Activated T-helper 2 cell treated with anti-CD3 and anti-CD28 coated beads, Interferon-gamma antibody, Interleukin-2, Interleukin-4, amounts not matched to agents 10 μg/mL and 5 μg/mL and 100 μg/mL, durations not matched to agents 14 hours and 24 hours and 36 hours (primary cell): ENCODE results near the gene BFSP2. TPM values are rescaled to one million over a fixed set of nuclear protein-coding genes. Genes with fewer than 3 reads are reported as not detected.

Experiments used
- DNase-seq: peaks from one replicate; pipeline ENCODE4 v3.0.0; 2021; ENCODE audit warnings: low spot score
- H3K27ac Mint-ChIP-seq: one replicate; pipeline ENCODE4 v1.8.0; 2021; ENCODE audit warnings: mixed read lengths
- H3K27me3 Mint-ChIP-seq: one replicate; pipeline ENCODE4 v1.8.0; 2021; ENCODE audit warnings: low read depth, mixed read lengths
- H3K36me3 Mint-ChIP-seq: one replicate; pipeline ENCODE4 v1.8.0; 2021; ENCODE audit warnings: low read depth, mixed read lengths
- H3K4me1 Mint-ChIP-seq: one replicate; pipeline ENCODE4 v1.8.0; 2021; ENCODE audit warnings: low read depth, mixed read lengths
- H3K4me3 Mint-ChIP-seq: one replicate; pipeline ENCODE4 v1.8.0; 2021; ENCODE audit warnings: low read depth, mild to moderate bottlenecking, moderate library complexity, mixed read lengths
- H3K9me3 Mint-ChIP-seq: one replicate; pipeline ENCODE4 v1.8.0; 2021; ENCODE audit warnings: mixed read lengths
- intact Hi-C: fragments of 100-400 bp; cut with micrococcal nuclease; formaldehyde crosslinking; loops from one replicate; pipeline ENCODE4 v1.15.1; 2023
- total RNA-seq: library from RNA; stranded (reverse); gene quantifications from 2 replicates; pipeline ENCODE4 v1.2.3, GENCODE V29; 2022

Gene BFSP2
- total RNA-seq, 1 donor from 2014 or later, result not detected

DNA sequence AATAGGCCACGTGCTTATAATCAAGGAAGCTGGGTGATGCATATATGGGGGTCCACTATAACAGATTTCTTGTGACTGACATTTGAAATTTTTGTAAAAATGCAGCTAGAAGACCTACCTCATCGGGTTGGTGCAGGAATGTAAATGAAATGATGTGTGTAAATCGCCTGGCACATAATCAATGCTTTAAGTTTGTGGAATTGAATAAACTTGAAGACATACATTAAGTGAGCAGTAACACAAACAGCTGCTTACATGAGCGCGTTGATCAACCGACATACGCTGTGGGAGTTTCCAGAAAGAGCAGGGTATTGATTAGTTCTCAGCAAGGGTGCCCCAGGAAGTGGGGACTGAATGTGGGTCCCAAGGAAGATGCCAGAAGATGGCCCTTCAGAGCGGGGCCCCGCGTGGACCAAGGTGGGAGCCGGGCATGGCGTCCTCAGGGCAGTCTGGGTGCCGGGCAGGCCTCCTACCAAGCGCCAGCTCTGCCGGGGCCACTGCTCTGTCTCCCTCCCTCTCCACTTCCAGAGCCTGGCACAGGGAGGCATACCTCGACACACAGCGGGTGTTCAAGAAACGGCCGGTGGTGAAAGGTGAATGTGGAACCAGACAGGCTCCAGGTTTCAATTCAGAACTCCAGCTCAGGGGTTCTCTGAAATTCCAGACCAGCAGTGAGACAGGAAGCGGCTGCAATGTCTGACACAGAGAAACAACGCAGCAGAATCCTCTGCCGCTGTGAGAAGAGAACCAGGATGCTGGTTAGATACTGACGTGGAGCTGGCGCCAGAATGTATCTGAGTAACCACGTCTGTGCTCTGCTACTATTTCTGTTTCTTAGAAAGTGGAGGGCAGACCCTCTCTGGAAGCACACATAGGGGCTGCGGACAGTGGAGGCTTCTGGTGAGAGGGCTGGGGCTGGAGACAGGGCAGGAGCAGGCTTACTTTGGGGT, 12.6 kb downstream of the BFSP2 start:
- H3K27me3 Mint-ChIP-seq, result peaks cover 15% of the 10 kb centered on the region
- peaks cover 6% of the 10 kb centered on the region for H3K4me1 Mint-ChIP-seq
- no peaks in the 10 kb centered on the region for H3K9me3 Mint-ChIP-seq
- H3K4me3 Mint-ChIP-seq, result no peak overlapping the region
- no peak overlapping the region for H3K27ac Mint-ChIP-seq
- H3K36me3 Mint-ChIP-seq, result no peaks in the 10 kb centered on the region
- intact Hi-C loops, result no loop called here
- no peak for DNase-seq

GRCh38 chr3:133413161-133414020, 13.5 kb downstream of the BFSP2 start:
- no peaks in the 10 kb centered on the region for H3K36me3 Mint-ChIP-seq
- peaks cover 6% of the 10 kb centered on the region for H3K4me1 Mint-ChIP-seq
- H3K9me3 Mint-ChIP-seq, result no peaks in the 10 kb centered on the region
- DNase-seq, result no peak
- H3K27me3 Mint-ChIP-seq, result peaks cover 15% of the 10 kb centered on the region
- intact Hi-C loops, result no loop called here
- peak overlapping the region; percentile 5 for H3K27ac Mint-ChIP-seq
- H3K4me3 Mint-ChIP-seq, result no peak overlapping the region

DNA sequence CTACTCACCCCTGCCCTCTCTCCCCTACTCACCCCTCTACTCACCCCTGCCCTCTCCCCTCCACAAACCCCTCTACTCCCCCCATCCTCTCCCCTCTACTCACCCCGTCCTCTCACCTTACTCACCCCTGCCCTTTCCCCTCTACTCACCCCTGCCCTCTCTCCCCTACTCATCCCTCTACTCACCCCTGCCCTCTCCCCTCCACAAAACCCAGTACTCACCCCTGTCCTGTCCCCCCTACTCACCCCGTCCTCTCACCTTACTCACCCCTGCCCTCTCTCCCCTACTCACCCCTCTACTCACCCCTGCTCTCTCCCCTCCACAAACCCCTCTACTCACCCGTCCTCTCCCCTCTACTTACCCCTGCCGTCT, 14.2 kb downstream of the BFSP2 start:
- no peak overlapping the region for H3K4me3 Mint-ChIP-seq
- H3K4me1 Mint-ChIP-seq, result peaks cover 6% of the 10 kb centered on the region
- no peak for DNase-seq
- intact Hi-C loops, result no loop called here
- no peaks in the 10 kb centered on the region for H3K36me3 Mint-ChIP-seq
- H3K27me3 Mint-ChIP-seq, result peaks cover 12% of the 10 kb centered on the region
- no peaks in the 10 kb centered on the region for H3K9me3 Mint-ChIP-seq
- H3K27ac Mint-ChIP-seq, result no peak overlapping the region

- intact Hi-C loops, result no loop called here
- H3K27ac Mint-ChIP-seq, result no peak overlapping the region
- H3K36me3 Mint-ChIP-seq, result no peaks in the 10 kb centered on the region
- peaks cover 3% of the 10 kb centered on the region for H3K4me1 Mint-ChIP-seq
- H3K4me3 Mint-ChIP-seq, result no peak overlapping the region
- H3K27me3 Mint-ChIP-seq, result peaks cover 5% of the 10 kb centered on the region
- no peaks in the 10 kb centered on the region for H3K9me3 Mint-ChIP-seq
- DNase-seq, result no peak
Measured at GRCh38 chr3:133418361-133418760, 18.5 kb downstream of the BFSP2 start.

DNA sequence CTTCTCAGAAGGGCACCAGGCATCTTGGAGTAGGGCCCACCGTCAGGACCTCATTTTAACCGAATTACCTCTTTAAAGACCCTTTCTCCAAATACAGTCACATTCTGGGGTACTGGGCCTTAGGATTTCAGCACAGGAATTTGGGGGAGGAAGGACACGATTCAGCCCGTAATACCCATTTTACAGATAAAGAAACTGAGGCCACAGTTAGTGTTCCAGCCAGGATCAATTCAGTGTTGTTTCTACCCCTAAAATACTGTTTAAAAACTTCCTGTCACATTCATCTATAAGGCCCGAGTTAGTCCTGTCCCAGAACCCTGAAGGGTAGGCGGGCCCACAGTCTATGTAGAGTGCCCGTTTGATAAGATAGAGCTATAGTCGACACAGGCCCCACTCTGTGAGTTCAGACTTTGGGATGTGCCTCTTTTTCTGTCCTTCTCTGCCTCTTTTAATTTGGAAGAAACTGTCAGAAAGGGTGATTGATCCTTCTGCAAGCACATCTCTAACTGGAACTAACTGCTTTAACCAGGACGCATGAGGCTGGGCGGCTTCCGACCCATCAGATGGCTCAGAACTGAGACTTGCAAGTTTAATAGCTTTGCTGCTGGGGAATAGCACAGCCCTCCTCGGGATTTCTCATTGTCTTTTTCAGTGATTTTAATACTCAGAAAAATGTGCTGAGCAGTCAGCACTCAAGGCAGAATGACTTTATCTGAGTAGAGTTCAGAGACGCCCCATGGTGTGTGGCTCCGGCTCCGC, 19.5 kb downstream of the BFSP2 start:
- no peak for DNase-seq
- no peak overlapping the region for H3K27ac Mint-ChIP-seq
- peaks cover 3% of the 10 kb centered on the region for H3K4me1 Mint-ChIP-seq
- H3K27me3 Mint-ChIP-seq, result peaks cover 5% of the 10 kb centered on the region
- intact Hi-C loops, result no loop called here
- H3K9me3 Mint-ChIP-seq, result no peaks in the 10 kb centered on the region
- H3K4me3 Mint-ChIP-seq, result no peak overlapping the region
- no peaks in the 10 kb centered on the region for H3K36me3 Mint-ChIP-seq

GRCh38 chr3:133424937-133425869, 25.3 kb downstream of the BFSP2 start:
- Mint-ChIP-seq H3K4me1 (peaks cover 10% of the 10 kb centered on the region), H3K9me3 (no peaks in the 10 kb centered on the region), H3K36me3 (no peaks in the 10 kb centered on the region), H3K27me3 (peaks cover 8% of the 10 kb centered on the region), H3K4me3 (no peak overlapping the region), H3K27ac (no peak overlapping the region)
- intact Hi-C loops, result loop anchor here (10.0 kb wide), 1 partner anchor 210 kb away; no protein-coding TSS in a partner anchor
- DNase-seq, result no peak

DNA sequence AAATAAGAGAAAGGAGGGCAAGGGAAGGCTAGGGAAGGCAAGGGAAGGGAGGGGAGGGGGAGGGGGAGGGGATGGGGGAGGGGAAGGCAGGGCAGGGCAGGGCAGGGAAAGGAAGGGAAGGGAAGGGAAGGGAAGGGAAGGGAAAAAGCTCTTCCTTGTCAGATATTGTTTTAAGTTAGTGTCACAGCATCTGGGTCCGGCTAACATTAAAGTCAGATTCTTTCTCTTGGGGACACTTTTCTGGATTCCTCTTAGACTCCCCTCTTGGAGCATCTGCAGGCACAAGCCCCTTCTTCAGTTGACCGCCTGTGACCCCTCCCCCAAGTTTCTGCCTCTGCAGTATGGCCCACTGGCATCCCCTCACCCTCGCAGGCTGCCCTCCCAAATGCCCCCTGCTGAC, 26.0 kb downstream of the BFSP2 start:
- Mint-ChIP-seq H3K27me3 (peaks cover 8% of the 10 kb centered on the region), H3K4me3 (no peak overlapping the region), H3K9me3 (no peaks in the 10 kb centered on the region), H3K27ac (no peak overlapping the region), H3K36me3 (no peaks in the 10 kb centered on the region), H3K4me1 (peaks cover 10% of the 10 kb centered on the region)
- intact Hi-C loops, result loop anchor here (10.0 kb wide), 1 partner anchor 211 kb away; no protein-coding TSS in a partner anchor
- DNase-seq, result no peak

GRCh38 chr3:133426721-133427120, 26.9 kb downstream of the BFSP2 start:
- Mint-ChIP-seq H3K4me3 (no peak overlapping the region), H3K27me3 (peaks cover 8% of the 10 kb centered on the region), H3K27ac (no peak overlapping the region), H3K4me1 (peaks cover 10% of the 10 kb centered on the region), H3K36me3 (no peaks in the 10 kb centered on the region), H3K9me3 (no peaks in the 10 kb centered on the region)
- no peak for DNase-seq
- intact Hi-C loops, result loop anchor here (10.0 kb wide), 1 partner anchor 212 kb away; no protein-coding TSS in a partner anchor

DNA sequence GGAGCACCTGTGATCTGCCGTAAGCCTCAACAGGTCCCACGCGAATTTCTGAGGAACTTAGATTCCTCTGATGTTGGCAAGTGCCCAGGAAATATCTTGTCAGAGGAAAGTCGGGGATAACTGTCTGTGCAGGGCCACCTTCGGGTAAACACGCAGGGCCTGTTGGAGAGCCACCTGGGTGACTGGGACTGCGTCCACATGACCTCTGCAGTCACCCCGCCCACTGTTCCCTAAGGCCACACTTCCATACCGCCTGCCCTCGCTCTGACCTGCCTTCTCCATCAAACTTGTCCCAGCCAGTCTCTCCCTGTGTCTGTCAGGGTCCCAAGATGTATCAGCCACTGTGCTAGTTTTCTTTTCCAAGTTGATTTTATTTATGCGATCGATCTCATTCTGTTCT, 28.7 kb downstream of the BFSP2 start:
- H3K27ac Mint-ChIP-seq, result no peak overlapping the region
- intact Hi-C loops, result loop anchor here (10.0 kb wide), 1 partner anchor 214 kb away; no protein-coding TSS in a partner anchor
- H3K4me3 Mint-ChIP-seq, result no peak overlapping the region
- peaks cover 2% of the 10 kb centered on the region for H3K27me3 Mint-ChIP-seq
- no peaks in the 10 kb centered on the region for H3K36me3 Mint-ChIP-seq
- H3K9me3 Mint-ChIP-seq, result no peaks in the 10 kb centered on the region
- H3K4me1 Mint-ChIP-seq, result peaks cover 10% of the 10 kb centered on the region
- DNase-seq, result no peak

- no peaks in the 10 kb centered on the region for H3K36me3 Mint-ChIP-seq
- H3K4me1 Mint-ChIP-seq, result peaks cover 7% of the 10 kb centered on the region
- intact Hi-C loops, result loop anchor here (10.0 kb wide), 1 partner anchor 214 kb away; no protein-coding TSS in a partner anchor
- H3K27me3 Mint-ChIP-seq, result peaks cover 2% of the 10 kb centered on the region
- no peak overlapping the region for H3K27ac Mint-ChIP-seq
- DNase-seq, result no peak
- H3K9me3 Mint-ChIP-seq, result no peaks in the 10 kb centered on the region
- no peak overlapping the region for H3K4me3 Mint-ChIP-seq
Measured at GRCh38 chr3:133429063-133429462, 29.2 kb downstream of the BFSP2 start.

DNA sequence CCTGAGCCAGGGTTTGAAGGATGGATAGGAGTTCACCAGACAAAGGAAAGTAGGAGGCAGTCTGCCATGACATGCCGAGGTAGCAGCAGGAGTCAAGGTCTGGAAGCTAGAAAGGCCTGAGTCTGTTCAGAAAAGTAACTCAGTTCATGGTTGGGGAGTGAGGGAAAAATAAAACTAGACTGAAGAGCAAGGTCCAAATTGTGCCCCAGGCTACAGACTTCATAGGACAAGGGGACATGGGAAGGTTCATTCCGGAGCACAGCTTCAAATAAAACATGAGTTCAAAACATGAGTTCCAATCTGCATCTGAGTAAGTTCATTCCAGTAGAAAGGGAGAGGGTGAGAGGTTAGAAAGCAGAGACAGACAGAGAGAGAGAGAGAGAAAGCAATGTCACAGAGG, 39.7 kb downstream of the BFSP2 start:
- Mint-ChIP-seq H3K27ac (no peak overlapping the region), H3K4me1 (peaks cover 35% of the 10 kb centered on the region), H3K27me3 (no peaks in the 10 kb centered on the region), H3K9me3 (peaks cover 9% of the 10 kb centered on the region), H3K36me3 (peaks cover 7% of the 10 kb centered on the region), H3K4me3 (no peak overlapping the region)
- no peak for DNase-seq
- intact Hi-C loops, result no loop called here
